Neural crest cell (in vitro differentiated cells): Measurements from ENCODE around the gene BCL11B. TPM values are rescaled to one million over a fixed set of nuclear protein-coding genes. Genes with fewer than 3 reads are reported as not detected.

Source experiments
- DNase-seq: peaks from one replicate; pipeline ENCODE4 v3.0.0; 2021; ENCODE audit warnings: low read depth, mixed read lengths, low spot score
- H3K27ac Mint-ChIP-seq: one replicate; pipeline ENCODE4 v1.8.0; 2021; ENCODE audit warnings: mild to moderate bottlenecking, mixed read lengths; ENCODE audit not compliant: unreplicated experiment
- H3K27me3 Mint-ChIP-seq: 2 replicates; pipeline ENCODE4 v1.8.0; 2021; ENCODE audit warnings: low read depth, mild to moderate bottlenecking, mixed read lengths
- H3K36me3 Mint-ChIP-seq: 2 replicates; pipeline ENCODE4 v1.8.0; 2021; ENCODE audit warnings: low read depth, mild to moderate bottlenecking, mixed read lengths
- H3K4me1 Mint-ChIP-seq: 2 replicates; pipeline ENCODE4 v1.8.0; 2021; ENCODE audit warnings: mixed read lengths
- H3K4me3 Mint-ChIP-seq: one replicate; pipeline ENCODE4 v1.8.0; 2021; ENCODE audit warnings: mild to moderate bottlenecking, mixed read lengths
- H3K9me3 Mint-ChIP-seq: 2 replicates; pipeline ENCODE4 v1.8.0; 2021; ENCODE audit warnings: mixed read lengths
- total RNA-seq: library from RNA; stranded (reverse); gene quantifications from 2 replicates; pipeline ENCODE4 v1.2.1, GENCODE V29; 2021
- TF ChIP-seq, protein P1 (sequence below): fragments of 200-600 bp; sonication (generic); conservative IDR thresholded peaks from 2 replicates; pipeline ENCODE4 v1.5.0; 2021; ENCODE audit warnings: antibody characterized with exemption, mild to moderate bottlenecking

Gene BCL11B
- total RNA-seq, 1 donor from 2014 or later: 0.28 TPM

DNA sequence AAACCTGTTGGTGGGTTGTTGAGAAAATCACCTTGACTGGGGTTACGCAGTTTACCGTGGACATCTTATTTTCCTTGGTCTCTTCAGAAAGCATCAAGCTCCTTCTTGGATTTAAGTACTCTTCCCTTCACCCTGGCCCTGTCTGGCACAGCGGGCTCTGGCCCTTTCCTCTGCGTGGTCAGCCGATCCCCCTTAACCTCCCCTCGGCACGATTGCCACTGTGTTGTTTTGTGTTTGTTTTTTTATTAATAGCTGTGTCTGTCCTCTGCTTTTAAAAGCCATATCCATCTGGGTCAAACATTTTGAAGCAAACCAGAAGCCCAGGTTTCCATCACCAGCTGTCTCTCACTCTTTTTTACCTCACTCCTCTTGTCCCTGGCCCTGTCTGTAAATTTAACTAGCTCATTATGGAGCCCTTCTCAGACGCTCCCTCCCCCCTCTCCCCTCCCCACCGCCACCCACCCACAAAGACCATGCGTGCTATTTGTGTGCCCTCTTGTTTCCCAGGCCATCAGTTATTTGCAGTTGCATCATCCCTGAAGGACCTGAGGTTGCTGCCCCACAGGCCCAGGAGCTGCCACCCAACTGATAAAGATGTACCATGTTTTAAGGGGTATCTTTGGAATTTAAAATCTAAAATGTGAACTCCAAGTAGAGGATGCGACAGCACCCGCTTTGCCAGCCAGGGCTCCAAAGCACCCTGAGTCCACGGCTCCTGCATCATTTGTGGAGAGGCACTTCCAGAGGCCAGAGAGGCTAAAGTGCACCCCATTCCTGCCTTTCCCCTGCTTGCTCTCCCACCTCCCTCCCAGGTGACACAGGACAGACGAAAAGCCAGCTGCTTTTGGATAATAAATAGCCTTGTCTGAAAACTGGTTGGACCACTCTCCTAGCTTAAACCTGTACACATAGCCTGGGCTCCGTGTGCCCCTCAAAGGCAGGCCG lies 3.9 kb downstream of the BCL11B start:
- H3K4me3 Mint-ChIP-seq: peak overlapping the region; percentile 17
- no peak for DNase-seq
- peaks cover 40% of the 10 kb centered on the region for H3K4me1 Mint-ChIP-seq
- no peak overlapping the region for H3K27ac Mint-ChIP-seq
- H3K9me3 Mint-ChIP-seq: no peaks in the 10 kb centered on the region
- no peaks in the 10 kb centered on the region for H3K36me3 Mint-ChIP-seq
- H3K27me3 Mint-ChIP-seq: peaks cover 92% of the 10 kb centered on the region
- TF ChIP-seq, protein P1, sequence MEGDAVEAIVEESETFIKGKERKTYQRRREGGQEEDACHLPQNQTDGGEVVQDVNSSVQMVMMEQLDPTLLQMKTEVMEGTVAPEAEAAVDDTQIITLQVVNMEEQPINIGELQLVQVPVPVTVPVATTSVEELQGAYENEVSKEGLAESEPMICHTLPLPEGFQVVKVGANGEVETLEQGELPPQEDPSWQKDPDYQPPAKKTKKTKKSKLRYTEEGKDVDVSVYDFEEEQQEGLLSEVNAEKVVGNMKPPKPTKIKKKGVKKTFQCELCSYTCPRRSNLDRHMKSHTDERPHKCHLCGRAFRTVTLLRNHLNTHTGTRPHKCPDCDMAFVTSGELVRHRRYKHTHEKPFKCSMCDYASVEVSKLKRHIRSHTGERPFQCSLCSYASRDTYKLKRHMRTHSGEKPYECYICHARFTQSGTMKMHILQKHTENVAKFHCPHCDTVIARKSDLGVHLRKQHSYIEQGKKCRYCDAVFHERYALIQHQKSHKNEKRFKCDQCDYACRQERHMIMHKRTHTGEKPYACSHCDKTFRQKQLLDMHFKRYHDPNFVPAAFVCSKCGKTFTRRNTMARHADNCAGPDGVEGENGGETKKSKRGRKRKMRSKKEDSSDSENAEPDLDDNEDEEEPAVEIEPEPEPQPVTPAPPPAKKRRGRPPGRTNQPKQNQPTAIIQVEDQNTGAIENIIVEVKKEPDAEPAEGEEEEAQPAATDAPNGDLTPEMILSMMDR: no peak

DNA sequence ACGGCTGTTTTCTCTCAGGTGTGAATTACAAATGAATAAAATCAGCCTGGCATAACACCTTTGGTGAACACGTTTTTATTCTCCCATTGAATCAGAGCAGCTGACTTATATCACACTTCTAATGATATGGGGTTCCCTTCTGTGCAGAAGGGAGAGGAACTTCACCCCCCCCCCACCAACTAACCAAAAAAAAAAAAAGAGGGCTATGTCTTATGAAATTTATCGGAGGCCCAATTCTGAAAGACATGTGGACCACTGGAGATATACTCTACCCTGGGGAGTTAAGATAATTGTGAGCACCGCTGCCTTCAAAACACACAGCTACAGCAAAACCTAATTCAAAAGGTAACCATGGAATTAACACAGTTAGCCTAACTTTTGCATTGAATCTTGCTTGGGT lies 4.6 kb downstream of the BCL11B start:
- TF ChIP-seq, protein P1: no peak
- no peaks in the 10 kb centered on the region for H3K36me3 Mint-ChIP-seq
- H3K27ac Mint-ChIP-seq: no peak overlapping the region
- DNase-seq: no peak
- peaks cover 92% of the 10 kb centered on the region for H3K27me3 Mint-ChIP-seq
- no peaks in the 10 kb centered on the region for H3K9me3 Mint-ChIP-seq
- peak overlapping the region; percentile 27 for H3K4me3 Mint-ChIP-seq
- peaks cover 39% of the 10 kb centered on the region for H3K4me1 Mint-ChIP-seq

DNA sequence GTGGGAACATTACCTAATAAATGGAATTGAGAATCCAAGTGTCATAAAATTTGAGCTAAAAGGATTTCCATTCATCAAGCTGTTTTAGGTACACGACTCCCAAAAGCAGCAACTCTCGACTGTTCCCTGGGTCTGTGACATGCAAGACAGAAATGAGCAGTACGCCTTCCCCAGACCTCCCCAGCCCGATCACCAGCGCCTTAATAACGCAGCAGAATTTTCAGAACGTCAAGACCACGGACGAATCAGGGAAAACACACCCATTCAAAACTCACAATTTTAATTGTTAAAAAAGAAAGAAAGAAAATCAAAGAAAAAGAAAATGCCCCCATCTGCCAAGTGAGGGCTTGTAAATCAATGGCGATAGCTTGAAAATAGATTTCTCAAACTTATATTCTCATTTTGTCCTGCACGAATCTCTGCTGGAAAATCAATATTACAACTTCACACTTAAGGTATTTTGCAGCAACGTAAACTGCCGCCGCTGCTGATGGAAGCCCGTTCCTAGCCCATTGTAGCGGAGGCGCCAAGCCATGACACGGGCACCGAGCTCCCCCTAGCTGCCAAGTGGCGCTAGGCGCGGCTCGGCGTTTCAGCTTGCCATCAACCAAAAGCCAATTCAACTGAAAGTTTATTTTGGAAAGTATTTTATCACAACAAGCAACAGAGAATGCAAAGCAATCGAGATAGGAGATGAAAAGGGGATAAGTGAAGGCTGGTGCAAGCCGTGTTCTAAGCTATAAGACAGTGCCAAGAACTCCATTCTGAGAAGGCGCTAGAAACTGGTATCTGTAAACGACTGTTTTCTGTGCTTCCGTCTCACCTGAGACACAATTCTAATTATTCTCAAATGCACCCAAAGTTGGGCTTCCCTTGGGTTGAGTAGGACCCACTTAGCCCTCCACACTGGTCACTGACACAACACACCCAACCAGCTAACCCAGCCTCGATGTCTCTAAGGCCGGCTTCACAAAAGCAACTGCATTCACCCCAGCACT lies 5.5 kb downstream of the BCL11B start:
- Mint-ChIP-seq H3K9me3 (no peaks in the 10 kb centered on the region), H3K36me3 (no peaks in the 10 kb centered on the region), H3K4me3 (peak overlapping the region; percentile 67), H3K4me1 (peaks cover 33% of the 10 kb centered on the region), H3K27me3 (peaks cover 92% of the 10 kb centered on the region), H3K27ac (no peak overlapping the region)
- TF ChIP-seq, protein P1: peak; percentile 100
- peak; percentile 88 for DNase-seq

DNA sequence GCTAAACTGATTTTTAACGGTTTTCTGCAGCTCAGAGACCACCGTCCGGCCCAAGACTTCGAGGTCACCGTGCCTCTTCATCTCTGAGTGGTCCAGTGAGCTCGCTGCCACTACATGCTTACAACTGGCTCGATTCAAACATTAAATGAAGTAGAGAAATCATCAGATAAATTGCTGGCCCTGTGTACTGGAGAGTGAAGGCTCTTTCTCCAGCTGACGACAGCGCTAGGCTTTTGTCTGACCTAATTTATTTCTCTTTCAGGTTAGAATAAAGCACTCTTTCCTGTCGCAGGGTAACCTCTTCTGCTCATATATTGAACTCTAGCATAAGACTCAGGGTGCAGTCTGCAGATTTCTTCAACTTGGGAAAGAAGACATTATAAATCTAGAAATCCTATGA lies 6.4 kb downstream of the BCL11B start:
- Mint-ChIP-seq H3K4me1 (peaks cover 30% of the 10 kb centered on the region), H3K27ac (no peak overlapping the region), H3K36me3 (no peaks in the 10 kb centered on the region), H3K4me3 (no peak overlapping the region), H3K9me3 (no peaks in the 10 kb centered on the region), H3K27me3 (peaks cover 96% of the 10 kb centered on the region)
- no peak for DNase-seq
- TF ChIP-seq, protein P1: no peak

DNA sequence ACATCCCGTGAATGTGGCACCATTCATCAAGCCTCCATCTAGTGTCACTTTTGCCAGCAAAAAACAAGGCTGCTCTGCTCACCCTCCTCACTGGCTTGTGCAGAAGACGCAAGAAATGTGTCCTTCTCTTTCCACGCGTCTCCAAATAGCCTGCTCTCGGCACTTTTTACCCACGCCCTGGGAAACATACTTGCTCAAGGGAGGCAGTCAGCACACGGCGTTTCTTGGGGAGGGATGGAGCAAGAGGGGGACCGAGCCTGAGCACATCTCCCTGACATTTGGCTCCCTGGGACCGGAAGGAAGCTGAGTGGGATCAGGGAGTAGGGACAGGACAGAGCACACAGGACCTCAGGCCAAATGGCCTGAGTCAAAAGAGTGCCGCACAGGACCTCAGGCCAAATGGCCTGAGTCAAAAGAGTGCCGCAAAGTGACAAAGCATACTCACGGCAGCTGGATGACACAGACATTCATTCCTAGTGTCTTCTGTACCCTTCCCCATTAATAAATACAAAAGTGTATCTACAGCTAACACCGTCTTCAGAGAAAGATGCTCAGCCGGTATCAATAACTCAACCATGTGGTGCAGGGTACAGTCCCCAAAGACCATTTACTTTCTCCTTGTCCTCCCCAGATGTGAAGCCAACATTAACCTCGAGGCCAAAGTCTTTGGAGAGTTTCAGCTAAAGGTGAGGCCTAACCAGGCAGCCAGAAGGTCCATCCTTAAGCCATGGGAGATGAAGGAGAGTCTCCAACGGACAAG lies 7.1 kb downstream of the BCL11B start:
- Mint-ChIP-seq H3K9me3 (no peaks in the 10 kb centered on the region), H3K27ac (no peak overlapping the region), H3K27me3 (peaks cover 98% of the 10 kb centered on the region), H3K4me3 (no peak overlapping the region), H3K36me3 (no peaks in the 10 kb centered on the region), H3K4me1 (peaks cover 26% of the 10 kb centered on the region)
- TF ChIP-seq, protein P1: no peak
- DNase-seq: no peak
